Calu3 (cell line): Measurements from ENCODE around the gene PEPD. TPM values are rescaled to one million over a fixed set of nuclear protein-coding genes. Genes with fewer than 3 reads are reported as not detected.

ENCODE experiments used
- BruUV-seq: library from RNA; stranded (reverse); fragments of 400-500 nt; replicated peaks from 2 replicates; lab custom pipeline; 2021; lab: Mats Ljungman, UMichigan
- CTCF ChIA-PET: fragments of 300-600 bp; sonication (Branson Sonifier 250); formaldehyde crosslinking; loops from one replicate; lab custom pipeline; 2022; ENCODE audit warnings: antibody characterized with exemption; lab: Charles Lee
- DNase-seq: peaks from one replicate; pipeline ENCODE4 v3.0.0; 2022
- H3K27ac Mint-ChIP-seq: one replicate; pipeline ENCODE4 v1.8.0; 2022; ENCODE audit warnings: mixed read lengths; ENCODE audit not compliant: unreplicated experiment
- H3K27me3 Mint-ChIP-seq: one replicate; pipeline ENCODE4 v1.8.0; 2022; ENCODE audit warnings: mixed read lengths; ENCODE audit not compliant: unreplicated experiment
- H3K36me3 Mint-ChIP-seq: one replicate; pipeline ENCODE4 v1.8.0; 2022; ENCODE audit warnings: mild to moderate bottlenecking, moderate library complexity, mixed read lengths; ENCODE audit not compliant: insufficient read depth, unreplicated experiment
- H3K4me1 Mint-ChIP-seq: one replicate; pipeline ENCODE4 v1.8.0; 2022; ENCODE audit warnings: mild to moderate bottlenecking, low read depth, mixed read lengths; ENCODE audit not compliant: unreplicated experiment
- H3K4me3 Mint-ChIP-seq: one replicate; pipeline ENCODE4 v1.8.0; 2022; ENCODE audit warnings: mild to moderate bottlenecking, low read depth, moderate library complexity, mixed read lengths; ENCODE audit not compliant: unreplicated experiment
- H3K9me3 Mint-ChIP-seq: one replicate; pipeline ENCODE4 v1.8.0; 2022; ENCODE audit warnings: low read depth, mixed read lengths; ENCODE audit not compliant: unreplicated experiment
- intact Hi-C: fragments of 100-400 bp; cut with micrococcal nuclease; formaldehyde crosslinking; loops from one replicate; pipeline ENCODE4 v1.10.0; 2022; ENCODE audit not compliant: unreplicated experiment
- total RNA-seq: library from RNA; stranded (reverse); gene quantifications from 2 replicates; pipeline ENCODE4 v1.2.3, GENCODE V29; 2022
- TF ChIP-seq, protein P1 (sequence below): fragments of 200-600 bp; IDR thresholded peaks from one replicate; pipeline ENCODE4 v1.8.0; 2022; ENCODE audit warnings: antibody characterized with exemption; ENCODE audit not compliant: unreplicated experiment

PEPD gene
- total RNA-seq, 1 experiment from 2014 or later = 65.5 TPM

GRCh38 chr19:33442706-33443105 is 78.9 kb downstream of the PEPD start:
- DNase-seq = no peak
- intact Hi-C loops = no loop called here
- Mint-ChIP-seq H3K4me1 (no peaks in the 10 kb centered on the region), H3K36me3 (no peaks in the 10 kb centered on the region), H3K27ac (no peak overlapping the region), H3K27me3 (no peaks in the 10 kb centered on the region), H3K9me3 (no peaks in the 10 kb centered on the region), H3K4me3 (no peak overlapping the region)
- TF ChIP-seq, protein P1, sequence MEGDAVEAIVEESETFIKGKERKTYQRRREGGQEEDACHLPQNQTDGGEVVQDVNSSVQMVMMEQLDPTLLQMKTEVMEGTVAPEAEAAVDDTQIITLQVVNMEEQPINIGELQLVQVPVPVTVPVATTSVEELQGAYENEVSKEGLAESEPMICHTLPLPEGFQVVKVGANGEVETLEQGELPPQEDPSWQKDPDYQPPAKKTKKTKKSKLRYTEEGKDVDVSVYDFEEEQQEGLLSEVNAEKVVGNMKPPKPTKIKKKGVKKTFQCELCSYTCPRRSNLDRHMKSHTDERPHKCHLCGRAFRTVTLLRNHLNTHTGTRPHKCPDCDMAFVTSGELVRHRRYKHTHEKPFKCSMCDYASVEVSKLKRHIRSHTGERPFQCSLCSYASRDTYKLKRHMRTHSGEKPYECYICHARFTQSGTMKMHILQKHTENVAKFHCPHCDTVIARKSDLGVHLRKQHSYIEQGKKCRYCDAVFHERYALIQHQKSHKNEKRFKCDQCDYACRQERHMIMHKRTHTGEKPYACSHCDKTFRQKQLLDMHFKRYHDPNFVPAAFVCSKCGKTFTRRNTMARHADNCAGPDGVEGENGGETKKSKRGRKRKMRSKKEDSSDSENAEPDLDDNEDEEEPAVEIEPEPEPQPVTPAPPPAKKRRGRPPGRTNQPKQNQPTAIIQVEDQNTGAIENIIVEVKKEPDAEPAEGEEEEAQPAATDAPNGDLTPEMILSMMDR = no peak
- BruUV-seq = no TSS peak
- CTCF ChIA-PET = interaction anchor here (0.5 to 0.7 kb wide), 2 partner anchors 177 to 1603 kb away, joined by 3 to 4 read pairs; no protein-coding TSS in a partner anchor

DNA sequence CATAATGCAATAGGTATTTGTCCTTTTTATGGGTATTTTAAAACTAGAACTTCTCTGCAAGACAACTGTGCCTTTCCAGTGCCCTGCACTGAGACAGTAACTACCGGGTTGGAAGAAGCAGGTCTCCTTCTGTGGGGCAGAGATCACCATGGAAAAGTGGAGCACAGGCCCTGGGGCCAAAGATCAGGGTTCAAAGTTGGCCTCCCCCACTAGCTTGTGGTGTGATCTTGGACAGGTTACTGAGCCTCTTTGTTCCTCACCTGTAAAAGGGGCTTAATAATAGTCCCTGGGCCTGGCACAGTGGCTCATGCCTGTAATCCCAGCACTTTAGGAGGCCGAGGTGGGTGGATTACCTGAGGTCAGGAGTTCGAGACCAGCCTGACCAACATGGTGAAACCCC is 79.8 kb downstream of the PEPD start:
- H3K9me3 Mint-ChIP-seq = no peaks in the 10 kb centered on the region
- CTCF ChIA-PET = no interaction called here
- BruUV-seq = no TSS peak
- no peak for DNase-seq
- intact Hi-C loops = no loop called here
- TF ChIP-seq, protein P1 = no peak
- no peaks in the 10 kb centered on the region for H3K36me3 Mint-ChIP-seq
- peaks cover 5% of the 10 kb centered on the region for H3K27me3 Mint-ChIP-seq
- H3K27ac Mint-ChIP-seq = no peak overlapping the region
- no peaks in the 10 kb centered on the region for H3K4me1 Mint-ChIP-seq
- H3K4me3 Mint-ChIP-seq = no peak overlapping the region

- DNase-seq = no peak
- H3K27ac Mint-ChIP-seq = no peak overlapping the region
- CTCF ChIA-PET = no interaction called here
- no peaks in the 10 kb centered on the region for H3K36me3 Mint-ChIP-seq
- H3K4me1 Mint-ChIP-seq = no peaks in the 10 kb centered on the region
- no peaks in the 10 kb centered on the region for H3K9me3 Mint-ChIP-seq
- intact Hi-C loops = no loop called here
- TF ChIP-seq, protein P1 = no peak
- peaks cover 11% of the 10 kb centered on the region for H3K27me3 Mint-ChIP-seq
- no peak overlapping the region for H3K4me3 Mint-ChIP-seq
- no TSS peak for BruUV-seq
Observed at GRCh38 chr19:33441277-33441699, 80.3 kb downstream of the PEPD start.

DNA sequence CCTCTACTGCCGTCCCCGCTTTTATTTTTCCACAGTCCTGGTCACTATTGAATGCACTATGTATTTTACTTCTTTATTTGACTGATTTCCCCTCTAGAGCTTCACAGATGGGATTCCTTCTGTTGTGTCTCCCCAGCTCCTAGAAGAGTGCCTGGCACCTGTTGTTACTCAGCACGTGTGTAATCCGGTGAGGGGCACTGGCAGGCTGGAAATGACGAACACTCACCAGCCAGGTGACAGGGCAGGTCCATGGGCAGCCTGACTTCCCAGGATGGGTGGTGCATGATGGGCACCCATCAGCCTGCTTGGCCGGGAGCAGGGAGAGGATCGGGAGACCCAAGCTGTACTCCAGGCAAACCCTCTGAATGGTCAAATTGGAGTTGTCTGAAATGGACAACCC is 80.9 kb downstream of the PEPD start:
- no peaks in the 10 kb centered on the region for H3K9me3 Mint-ChIP-seq
- DNase-seq = no peak
- BruUV-seq = no TSS peak
- peaks cover 17% of the 10 kb centered on the region for H3K27me3 Mint-ChIP-seq
- no peaks in the 10 kb centered on the region for H3K36me3 Mint-ChIP-seq
- CTCF ChIA-PET = no interaction called here
- TF ChIP-seq, protein P1 = no peak
- no peak overlapping the region for H3K27ac Mint-ChIP-seq
- H3K4me1 Mint-ChIP-seq = no peaks in the 10 kb centered on the region
- no peak overlapping the region for H3K4me3 Mint-ChIP-seq
- intact Hi-C loops = no loop called here
